Omental fat pad (tissue), 4 donors: ENCODE results near the gene DAW1. TPM values are rescaled to one million over a fixed set of nuclear protein-coding genes. Genes with fewer than 3 reads are reported as not detected.
"Not testable (repeated sequence)": the region's sequence is repeated elsewhere in the genome, so short reads cannot be mapped to it uniquely, and the experiment has no call there.

Source experiments
- ATAC-seq: fragments of 150-250 bp; one replicate; pipeline ENCODE4 v1.9.1; 2016; ENCODE audit warnings: mild to moderate bottlenecking, moderate library complexity; ENCODE audit not compliant: low FRiP score
- DNase-seq: peaks from one replicate; pipeline ENCODE4 v3.0.0-alpha.2; 2019; ENCODE audit warnings: low spot score
- total RNA-seq, 4 donors: library from RNA; depleted of rRNA; stranded (reverse); fragments of >200 nt; gene quantifications; one replicate each; pipeline ENCODE4 v1.1.0, GENCODE V29; 2016
- TF ChIP-seq, protein P1 (sequence below), 3 donors: fragments of 450-650 bp; IDR thresholded peaks; one replicate each; pipeline ENCODE4 v1.5.1; 2016 to 2017; ENCODE audit warnings: antibody characterized with exemption in 3 of 3, mild to moderate bottlenecking in 3 of 3, moderate library complexity in 2 of 3

DAW1 gene
- total RNA-seq, 4 donors from 2014 or later: 1.9 to 11.0 TPM; not detected in 2

DNA sequence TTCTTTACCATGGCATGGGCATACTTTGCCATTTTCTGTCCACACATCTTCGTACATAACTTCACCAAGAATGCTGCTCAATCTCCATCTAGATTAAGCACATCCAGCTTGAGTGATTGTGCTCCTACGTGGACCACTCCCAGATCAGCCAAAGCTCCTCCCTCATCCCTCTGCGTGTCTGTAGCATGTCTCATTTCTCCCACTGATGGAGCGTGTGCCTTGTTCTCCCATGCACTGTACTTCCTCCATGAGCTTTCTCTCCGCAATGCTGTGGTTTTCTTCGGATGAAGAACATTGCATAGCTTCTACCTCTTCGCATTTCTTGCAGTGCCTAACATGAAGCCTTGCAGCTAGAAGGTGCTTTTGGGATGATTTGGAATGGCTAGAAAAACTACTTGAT lies 44.3 kb upstream of the DAW1 start:
- TF ChIP-seq, protein P1, sequence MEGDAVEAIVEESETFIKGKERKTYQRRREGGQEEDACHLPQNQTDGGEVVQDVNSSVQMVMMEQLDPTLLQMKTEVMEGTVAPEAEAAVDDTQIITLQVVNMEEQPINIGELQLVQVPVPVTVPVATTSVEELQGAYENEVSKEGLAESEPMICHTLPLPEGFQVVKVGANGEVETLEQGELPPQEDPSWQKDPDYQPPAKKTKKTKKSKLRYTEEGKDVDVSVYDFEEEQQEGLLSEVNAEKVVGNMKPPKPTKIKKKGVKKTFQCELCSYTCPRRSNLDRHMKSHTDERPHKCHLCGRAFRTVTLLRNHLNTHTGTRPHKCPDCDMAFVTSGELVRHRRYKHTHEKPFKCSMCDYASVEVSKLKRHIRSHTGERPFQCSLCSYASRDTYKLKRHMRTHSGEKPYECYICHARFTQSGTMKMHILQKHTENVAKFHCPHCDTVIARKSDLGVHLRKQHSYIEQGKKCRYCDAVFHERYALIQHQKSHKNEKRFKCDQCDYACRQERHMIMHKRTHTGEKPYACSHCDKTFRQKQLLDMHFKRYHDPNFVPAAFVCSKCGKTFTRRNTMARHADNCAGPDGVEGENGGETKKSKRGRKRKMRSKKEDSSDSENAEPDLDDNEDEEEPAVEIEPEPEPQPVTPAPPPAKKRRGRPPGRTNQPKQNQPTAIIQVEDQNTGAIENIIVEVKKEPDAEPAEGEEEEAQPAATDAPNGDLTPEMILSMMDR (IDR thresholded peaks at IDR 0.05): no peak
- ATAC-seq (no peak), DNase-seq (no peak)

DNA sequence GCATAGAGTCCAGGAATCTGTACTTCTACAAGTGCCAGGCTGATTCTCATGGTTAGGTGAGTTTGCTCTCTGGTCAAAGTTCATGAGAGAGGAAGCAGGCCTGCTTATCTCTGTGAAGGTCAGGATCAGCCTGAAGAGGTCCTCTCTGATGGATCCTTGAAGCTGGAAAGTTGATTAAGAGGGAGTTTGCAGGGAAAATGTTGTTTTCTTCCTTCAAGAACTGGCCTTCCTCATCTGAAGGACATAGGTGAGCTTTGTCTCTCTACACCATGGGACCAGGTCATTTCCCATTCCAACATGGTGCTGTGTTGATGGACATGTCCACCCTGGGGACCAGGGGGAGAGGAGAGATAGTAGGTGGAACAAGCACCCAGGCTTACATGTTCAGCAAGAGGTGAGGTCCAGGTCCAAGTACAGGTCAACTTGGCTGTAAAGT lies 42.9 kb upstream of the DAW1 start:
- no peak for DNase-seq
- ATAC-seq: no peak
- TF ChIP-seq, protein P1 (IDR thresholded peaks at IDR 0.05): no peak

DNA sequence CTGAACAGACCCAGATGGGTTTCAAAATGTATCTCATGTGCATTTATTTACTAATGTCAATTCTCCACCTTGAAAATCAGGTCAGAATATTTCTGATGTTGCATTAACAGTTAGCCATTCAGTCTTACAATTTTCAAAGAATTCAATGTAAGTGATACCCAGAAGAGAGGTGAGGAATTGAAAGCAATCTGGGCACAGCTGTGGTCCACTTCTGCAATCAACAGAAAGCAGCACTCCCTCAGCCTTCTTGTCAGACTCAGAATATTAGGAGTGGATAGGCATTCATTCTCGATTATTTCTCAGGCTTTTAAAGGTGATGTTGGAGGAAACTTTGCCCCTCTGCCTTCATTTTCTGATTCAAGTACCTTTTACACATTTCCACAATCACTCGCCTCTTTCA lies 42.1 kb upstream of the DAW1 start:
- ATAC-seq: no peak
- TF ChIP-seq, protein P1 (IDR thresholded peaks at IDR 0.05): no peak
- DNase-seq: no peak

DNA sequence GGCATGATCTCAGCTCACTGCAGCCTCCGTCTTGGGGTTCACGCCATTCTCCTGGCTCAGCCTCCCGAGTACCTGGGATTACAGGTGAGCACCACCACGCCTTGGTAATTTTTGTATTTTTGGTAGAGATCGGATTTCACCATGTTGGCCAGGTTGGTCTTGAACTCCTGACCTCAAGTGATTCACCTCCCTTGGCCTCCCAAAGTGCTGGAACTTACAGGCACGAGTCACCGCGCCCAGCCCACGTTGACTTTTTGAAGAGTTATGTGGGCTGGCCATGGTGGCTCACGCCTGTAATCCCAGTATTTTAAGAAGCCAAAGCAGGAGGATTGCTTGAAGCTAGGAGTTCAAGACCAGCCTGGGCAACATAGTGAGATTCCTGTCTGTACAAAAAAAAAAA lies 37.0 kb upstream of the DAW1 start:
- TF ChIP-seq, protein P1 (IDR thresholded peaks at IDR 0.05): no peak
- no peak for ATAC-seq

DNA sequence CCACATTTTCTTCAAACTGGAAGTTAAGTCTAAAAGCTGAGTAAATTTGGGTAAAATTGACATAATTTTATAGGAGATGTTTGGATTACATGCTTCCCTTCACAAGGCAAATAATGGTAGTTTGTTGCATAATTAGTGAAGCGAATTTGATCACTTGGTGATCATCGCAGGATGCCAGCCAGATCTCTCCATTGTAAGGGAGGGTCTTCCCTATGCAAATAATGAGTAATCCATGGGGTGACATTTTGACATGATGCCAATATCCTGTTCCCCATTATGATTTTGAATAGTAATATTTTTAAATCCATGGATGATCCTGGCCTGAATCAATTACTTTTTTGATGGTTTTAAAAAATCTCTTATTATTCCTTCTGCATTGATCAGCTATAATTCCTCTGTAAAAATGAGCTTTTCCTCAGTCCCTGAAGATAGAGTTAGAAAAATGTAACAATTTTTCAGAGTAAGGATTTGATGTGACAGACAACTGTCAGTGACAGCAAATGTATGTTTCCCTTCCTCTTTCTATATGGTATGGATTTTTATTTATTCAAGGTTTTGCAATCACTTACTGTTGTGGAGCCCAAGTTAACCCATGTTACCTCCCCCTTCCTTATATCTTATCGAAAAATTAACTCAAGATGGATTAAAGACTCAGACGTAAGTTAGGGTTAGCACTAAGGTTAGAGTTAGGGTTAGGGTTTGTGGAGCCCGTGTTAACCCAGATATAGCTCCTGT lies 36.3 kb upstream of the DAW1 start:
- TF ChIP-seq, protein P1 (IDR thresholded peaks at IDR 0.05): no peak
- no peak for ATAC-seq
- no peak for DNase-seq

More for the DNA sequence above, 37.0 kb upstream of the DAW1 start:
- no peak for DNase-seq

DNA sequence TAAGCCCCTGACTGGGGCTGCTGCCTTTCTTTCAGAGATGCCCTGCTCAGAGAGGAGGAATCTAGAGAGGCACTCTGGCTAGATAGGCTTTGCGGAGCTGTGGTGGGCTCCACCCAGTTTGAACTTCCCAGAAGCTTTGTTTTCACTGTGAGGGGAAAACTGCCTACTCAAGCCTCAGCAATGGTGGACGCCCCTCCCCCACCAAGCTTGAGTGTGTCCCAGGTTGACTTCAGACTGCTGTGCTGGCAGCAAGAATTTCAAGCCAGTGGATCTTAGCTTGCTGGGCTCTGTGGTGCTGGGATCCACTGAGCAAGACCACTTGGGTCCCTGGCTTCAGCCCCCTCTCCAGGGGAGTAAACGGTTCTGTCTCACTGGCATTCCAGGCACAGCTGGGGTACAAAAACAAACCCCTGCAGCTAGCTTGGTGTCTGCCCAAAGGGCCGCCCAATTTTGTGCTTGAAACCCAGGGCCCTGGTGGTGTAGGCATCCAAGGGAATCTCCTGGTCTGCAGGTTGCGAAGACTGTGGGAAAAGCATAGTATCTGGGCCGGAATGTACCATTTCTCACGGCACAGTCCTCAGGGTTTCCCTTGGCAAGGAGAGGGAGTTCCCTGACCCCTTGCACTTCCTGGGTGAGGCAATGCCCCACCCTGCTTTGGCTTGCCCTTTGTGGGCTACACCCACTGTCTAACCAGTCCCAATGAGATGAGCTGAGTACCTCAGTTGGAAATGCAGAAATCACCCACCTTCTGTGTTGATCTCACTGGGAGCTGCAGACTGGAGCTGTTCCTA lies 31.9 kb upstream of the DAW1 start:
- not testable (repeated sequence) for DNase-seq, ATAC-seq

DNA sequence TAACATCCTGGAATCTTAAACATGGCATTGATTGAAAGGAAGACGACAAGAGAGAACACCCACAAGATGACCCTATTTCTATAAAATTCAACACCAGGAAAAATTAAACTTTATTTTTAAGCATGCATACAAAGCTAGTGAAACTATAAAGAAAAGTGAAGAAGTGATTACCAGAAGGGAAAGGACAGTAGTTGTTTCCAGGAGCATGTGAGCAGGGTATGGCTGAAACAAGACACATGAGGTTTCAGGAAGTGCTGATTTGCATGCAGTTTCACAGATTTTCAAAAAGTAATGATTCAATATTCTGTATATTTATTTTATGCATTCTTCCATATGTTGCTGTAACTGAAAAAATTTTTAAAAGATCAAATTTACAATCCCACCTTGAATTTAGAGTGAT lies 24.6 kb upstream of the DAW1 start:
- ATAC-seq (no peak), DNase-seq (no peak)
- TF ChIP-seq, protein P1 (IDR thresholded peaks at IDR 0.05): no peak
